WERI-Rb-1 (cell line): Measurements from ENCODE around the gene FIBP.
A peak's percentile ranks its signal among the peaks of the same experiment; 100 is the strongest.

Source experiments
- DNase-seq: peaks from one replicate; pipeline ENCODE4 v3.0.0-alpha.2; 2020
- H3K27ac ChIP-seq: fragments of 250-450 bp; sonication (Bioruptor Pico); 2 replicates; pipeline ENCODE4 v1.5.1; 2020; ENCODE audit warnings: mild to moderate bottlenecking, moderate library complexity
- H3K27me3 ChIP-seq: fragments of 250-450 bp; sonication (Bioruptor Pico); 2 replicates; pipeline ENCODE4 v1.5.1; 2021; ENCODE audit warnings: mild to moderate bottlenecking, low read depth, moderate library complexity; ENCODE audit not compliant: insufficient read depth, severe bottlenecking
- H3K36me3 ChIP-seq: fragments of 250-450 bp; sonication (Bioruptor Pico); 2 replicates; pipeline ENCODE4 v1.5.1; 2020; ENCODE audit warnings: mild to moderate bottlenecking, moderate library complexity
- H3K4me3 ChIP-seq: 2 replicates; pipeline ENCODE4 v1.5.1; 2011; ENCODE audit warnings: low read depth, mild to moderate bottlenecking, control low read depth, low read length
- H3K9me3 ChIP-seq: fragments of 250-450 bp; sonication (Bioruptor Pico); 2 replicates; pipeline ENCODE4 v1.5.1; 2021; ENCODE audit warnings: mild to moderate bottlenecking, moderate library complexity; ENCODE audit not compliant: severe bottlenecking
- CTCF ChIP-seq: IDR thresholded peaks from 2 replicates; pipeline ENCODE4 v1.5.1; 2011; ENCODE audit warnings: low read depth, mild to moderate bottlenecking, control low read depth, inconsistent platforms, low read length

FIBP gene

GRCh38 chr11:65856689-65857499 is 31.4 kb downstream of the FIBP start:
- no peaks in the 10 kb centered on the region for H3K27me3 ChIP-seq
- peaks cover 72% of the 10 kb centered on the region for H3K36me3 ChIP-seq
- H3K9me3 ChIP-seq, result no peaks in the 10 kb centered on the region
- peak overlapping the region; percentile 99 for H3K27ac ChIP-seq
- TF ChIP-seq CTCF, result no peak
- H3K4me3 ChIP-seq, result peak overlapping the region; percentile 96
- peak; percentile 67 for DNase-seq

GRCh38 chr11:65855927-65856363 is 32.3 kb downstream of the FIBP start:
- TF ChIP-seq CTCF, result no peak
- Histone ChIP-seq H3K27ac (no peak overlapping the region), H3K4me3 (no peak overlapping the region), H3K9me3 (peaks cover 5% of the 10 kb centered on the region), H3K36me3 (peaks cover 73% of the 10 kb centered on the region), H3K27me3 (no peaks in the 10 kb centered on the region)
- DNase-seq, result no peak

GRCh38 chr11:65854852-65855837 is 33.1 kb downstream of the FIBP start:
- Histone ChIP-seq H3K36me3 (peaks cover 70% of the 10 kb centered on the region), H3K27me3 (no peaks in the 10 kb centered on the region), H3K27ac (no peak overlapping the region), H3K9me3 (peaks cover 5% of the 10 kb centered on the region), H3K4me3 (no peak overlapping the region)
- no peak for DNase-seq
- TF ChIP-seq CTCF, result no peak

- peaks cover 5% of the 10 kb centered on the region for H3K9me3 ChIP-seq
- DNase-seq, result no peak
- no peak overlapping the region for H3K4me3 ChIP-seq
- no peak overlapping the region for H3K27ac ChIP-seq
- H3K27me3 ChIP-seq, result no peaks in the 10 kb centered on the region
- peaks cover 70% of the 10 kb centered on the region for H3K36me3 ChIP-seq
- TF ChIP-seq CTCF, result no peak
Measured at GRCh38 chr11:65854161-65854592, 34.1 kb downstream of the FIBP start.

- Histone ChIP-seq H3K36me3 (peaks cover 70% of the 10 kb centered on the region), H3K27me3 (no peaks in the 10 kb centered on the region), H3K9me3 (peaks cover 5% of the 10 kb centered on the region), H3K27ac (no peak overlapping the region), H3K4me3 (no peak overlapping the region)
- DNase-seq, result no peak
- TF ChIP-seq CTCF, result peak; percentile 43
Measured at GRCh38 chr11:65853246-65853979, 34.9 kb downstream of the FIBP start.
